H1 (cell line): ENCODE results near the gene MPC1. TPM values are rescaled to one million over a fixed set of nuclear protein-coding genes. Genes with fewer than 3 reads are reported as not detected.
A peak's percentile ranks its signal among the peaks of the same experiment; 100 is the strongest.

ENCODE experiments used
- CTCF ChIA-PET: fragments of 300-600 bp; sonication (Branson Sonifier 250); formaldehyde crosslinking; loops from one replicate; lab custom pipeline; 2021; ENCODE audit not compliant: partially characterized antibody; lab: Charles Lee
- POLR2A ChIA-PET: fragments of 300-600 bp; sonication (Branson Sonifier 250); formaldehyde crosslinking; loops from one replicate; lab custom pipeline; 2021; ENCODE audit warnings: inconsistent platforms; ENCODE audit not compliant: partially characterized antibody; lab: Charles Lee
- DNase-seq, 2 experiments: peaks; one replicate each; pipeline versions ENCODE4 v3.0.0 to v3.0.0-alpha.2; 2010 to 2022; ENCODE audit warnings: low spot score in 2 of 2, low read depth in 1 of 2, mixed read lengths in 1 of 2
- FAIRE-seq: peaks from 2 replicates; lab custom pipeline; 2011; peaks lifted over from hg19 to GRCh38; lab: Jason Lieb, UNC
- H2AFZ ChIP-seq: 2 replicates; pipeline ENCODE4 v1.8.1; 2012; ENCODE audit warnings: low read length, inconsistent platforms
- H2AK5ac ChIP-seq: 2 replicates; pipeline ENCODE4 v1.6.1; 2013; ENCODE audit warnings: low read depth, low read length
- H2BK120ac ChIP-seq: replicated peaks from 2 replicates; pipeline ENCODE3; 2013; ENCODE audit warnings: low read depth, low read length, inconsistent platforms
- H2BK12ac ChIP-seq: 2 replicates; pipeline ENCODE4 v1.6.1; 2013; ENCODE audit warnings: low read depth, low read length
- H2BK15ac ChIP-seq: 2 replicates; pipeline ENCODE4 v1.6.1; 2013; ENCODE audit warnings: low read length
- H2BK20ac ChIP-seq: 2 replicates; pipeline ENCODE4 v1.6.1; 2013; ENCODE audit warnings: low read length
- H2BK5ac ChIP-seq: 2 replicates; pipeline ENCODE4 v1.6.1; 2013; ENCODE audit warnings: low read depth, low read length
- H3K14ac ChIP-seq: 2 replicates; pipeline ENCODE4 v1.6.1; 2013; ENCODE audit warnings: inconsistent platforms; ENCODE audit not compliant: insufficient read length
- H3K18ac ChIP-seq: 2 replicates; pipeline ENCODE4 v1.6.1; 2013; ENCODE audit warnings: low read length; ENCODE audit errors: extremely low read depth
- H3K23ac ChIP-seq: 2 replicates; pipeline ENCODE4 v1.6.1; 2013; ENCODE audit warnings: inconsistent platforms; ENCODE audit not compliant: insufficient read length
- H3K23me2 ChIP-seq: 2 replicates; pipeline ENCODE4 v1.6.1; 2013; ENCODE audit warnings: low read depth, low read length
- H3K27ac ChIP-seq: 2 replicates; pipeline ENCODE4 v1.6.1; 2011; ENCODE audit warnings: low read depth, low read length, inconsistent platforms
- H3K27me3 ChIP-seq, 4 experiments: replicated peaks in 1 of 4; 1 replicate in 1 of 4; 2 replicates in 3 of 4; pipeline versions ENCODE4 v1.6.1 to v1.8.1; 2011 to 2013; ENCODE audit warnings: low read length in 3 of 4, mild to moderate bottlenecking in 3 of 4, inconsistent platforms in 2 of 4, mixed read lengths in 2 of 4, moderate library complexity in 1 of 4; ENCODE audit not compliant: control insufficient read depth in 3 of 4, insufficient read depth in 3 of 4; ENCODE audit errors: extremely low read depth in 1 of 4
- H3K36me3 ChIP-seq, 4 experiments: 2 replicates each; pipeline versions ENCODE4 v1.6.1 to v1.8.1; 2011 to 2013; ENCODE audit warnings: mild to moderate bottlenecking in 4 of 4, low read length in 3 of 4, moderate library complexity in 2 of 4, control low read depth in 1 of 4, inconsistent platforms in 1 of 4; ENCODE audit not compliant: insufficient read depth in 4 of 4, control insufficient read depth in 2 of 4
- H3K4ac ChIP-seq: replicated peaks from 2 replicates; pipeline ENCODE3; 2013; ENCODE audit warnings: low read length, low read depth, mixed read lengths, inconsistent platforms; ENCODE audit not compliant: insufficient read length
- H3K4me1 ChIP-seq, 4 experiments: replicated peaks in 1 of 4; 1 replicate in 1 of 4; 2 replicates in 3 of 4; pipeline versions ENCODE4 v1.6.1 to v1.8.1; 2011 to 2013; ENCODE audit warnings: low read length in 3 of 4, inconsistent platforms in 2 of 4, mixed read lengths in 1 of 4; ENCODE audit not compliant: insufficient read depth in 4 of 4, control insufficient read depth in 3 of 4
- H3K4me2 ChIP-seq, 2 experiments: 2 replicates each; pipeline versions ENCODE4 v1.6.1 to v1.8.1; 2011 to 2013; ENCODE audit warnings: low read depth in 2 of 2, low read length in 2 of 2, control low read depth in 1 of 2, inconsistent platforms in 1 of 2, mild to moderate bottlenecking in 1 of 2; ENCODE audit not compliant: insufficient read depth in 1 of 2
- H3K4me3 ChIP-seq, 4 experiments: fragments of 200-600, 300-600 bp in 1 of 4; sonication (generic), shearing (Covaris generic), sonication (Bioruptor Twin) in 1 of 4; 2 replicates each; pipeline versions ENCODE4 v1.5.1 to v1.8.1; 2011 to 2016; ENCODE audit warnings: low read length in 4 of 4, low read depth in 3 of 4, control low read depth in 2 of 4, inconsistent platforms in 2 of 4, mild to moderate bottlenecking in 2 of 4, mixed read lengths in 1 of 4, moderate library complexity in 1 of 4; ENCODE audit not compliant: insufficient read depth in 2 of 4; ENCODE audit errors: extremely low read depth in 1 of 4
- H3K56ac ChIP-seq: replicated peaks from 2 replicates; pipeline ENCODE3; 2013; ENCODE audit warnings: low read depth, mild to moderate bottlenecking, mixed read lengths, low read length, inconsistent platforms; ENCODE audit not compliant: insufficient read length
- H3K79me1 ChIP-seq: 2 replicates; pipeline ENCODE4 v1.6.1; 2013; ENCODE audit warnings: low read depth, low read length, control low read depth
- H3K79me2 ChIP-seq, 2 experiments: 2 replicates each; pipeline versions ENCODE4 v1.6.1 to v1.8.1; 2012 to 2013; ENCODE audit warnings: low read length in 2 of 2, mild to moderate bottlenecking in 2 of 2, inconsistent platforms in 1 of 2; ENCODE audit not compliant: insufficient read depth in 2 of 2, control insufficient read depth in 1 of 2
- H3K9ac ChIP-seq, 4 experiments: replicated peaks in 1 of 4; 1 replicate in 1 of 4; 2 replicates in 3 of 4; pipeline versions ENCODE4 v1.6.1 to v1.8.1; 2011 to 2013; ENCODE audit warnings: low read depth in 3 of 4, low read length in 3 of 4, control low read depth in 2 of 4, mild to moderate bottlenecking in 2 of 4, moderate library complexity in 2 of 4, inconsistent platforms in 1 of 4; ENCODE audit errors: extremely low read depth in 1 of 4
- H3K9me3 ChIP-seq, 2 experiments: 2 replicates each; pipeline versions ENCODE4 v1.6.1 to v1.8.1; 2012 to 2013; ENCODE audit warnings: mild to moderate bottlenecking in 2 of 2, moderate library complexity in 2 of 2, control low read depth in 1 of 2, inconsistent platforms in 1 of 2, low read depth in 1 of 2, low read length in 1 of 2, mixed read lengths in 1 of 2; ENCODE audit not compliant: insufficient read depth in 2 of 2
- H4K20me1 ChIP-seq, 2 experiments: replicated peaks in 1 of 2; 2 replicates each; pipeline versions ENCODE3 to v1.8.1; 2011 to 2013; ENCODE audit warnings: inconsistent platforms in 2 of 2, low read length in 2 of 2, mild to moderate bottlenecking in 1 of 2; ENCODE audit not compliant: insufficient read depth in 2 of 2, control insufficient read depth in 1 of 2
- H4K5ac ChIP-seq: 2 replicates; pipeline ENCODE4 v1.6.1; 2013; ENCODE audit warnings: low read length, low read depth, mixed read lengths, inconsistent platforms; ENCODE audit not compliant: insufficient read length
- H4K8ac ChIP-seq: 2 replicates; pipeline ENCODE4 v1.8.0; 2013; ENCODE audit warnings: mild to moderate bottlenecking, moderate library complexity, low read length, inconsistent platforms; ENCODE audit not compliant: insufficient read depth; ENCODE audit errors: extremely low read depth
- H4K91ac ChIP-seq: replicated peaks from 2 replicates; pipeline ENCODE3; 2013; ENCODE audit warnings: low read length, mixed read lengths, inconsistent platforms; ENCODE audit not compliant: insufficient read length
- ATF3 ChIP-seq: IDR thresholded peaks from 2 replicates; pipeline ENCODE4 v1.6.1; 2011; ENCODE audit warnings: low read depth, mild to moderate bottlenecking, low read length; ENCODE audit not compliant: insufficient read depth
- CBX5 ChIP-seq: fragments of 300-800, 300-1000 bp; sonication (generic); IDR thresholded peaks from 2 replicates; pipeline ENCODE4 v1.7.1; 2016; ENCODE audit warnings: antibody characterized with exemption, low read length, low read depth
- CBX8 ChIP-seq: fragments of 300-800, 300-1000 bp; sonication (generic); IDR thresholded peaks from 2 replicates; pipeline ENCODE4 v1.7.1; 2016; ENCODE audit warnings: low read depth, low read length, borderline replicate concordance
- CHD2 ChIP-seq: IDR thresholded peaks from 2 replicates; pipeline ENCODE4 v1.6.1; 2012; ENCODE audit warnings: low read length, improper control_type of control experiment
- CREB1 ChIP-seq: IDR thresholded peaks from 2 replicates; pipeline ENCODE4 v1.6.1; 2012; ENCODE audit warnings: inconsistent platforms
- GABPA ChIP-seq: IDR thresholded peaks from 2 replicates; pipeline ENCODE4 v1.6.1; 2011; ENCODE audit warnings: mild to moderate bottlenecking, low read length, moderate library complexity, borderline replicate concordance; ENCODE audit not compliant: insufficient read depth
- MAX ChIP-seq: IDR thresholded peaks from 2 replicates; pipeline ENCODE4 v1.6.1; 2012; ENCODE audit warnings: inconsistent platforms
- RBBP5 ChIP-seq: IDR thresholded peaks from 2 replicates; pipeline ENCODE4 v1.7.1; 2012; ENCODE audit warnings: low read depth, mild to moderate bottlenecking, inconsistent platforms, low read length, moderate library complexity, borderline replicate concordance
- RXRA ChIP-seq: IDR thresholded peaks from 2 replicates; pipeline ENCODE4 v1.6.1; 2011; ENCODE audit warnings: low read depth, mild to moderate bottlenecking, low read length, moderate library complexity; ENCODE audit not compliant: insufficient read depth
- SAP30 ChIP-seq: fragments of 300-600 bp; sonication (generic); IDR thresholded peaks from 2 replicates; pipeline ENCODE4 v1.7.1; 2012; ENCODE audit warnings: low read length, moderate library complexity, mild to moderate bottlenecking, inconsistent platforms; ENCODE audit not compliant: insufficient read depth, insufficient replicate concordance
- SP4 ChIP-seq: IDR thresholded peaks from 2 replicates; pipeline ENCODE4 v1.6.1; 2012; ENCODE audit warnings: low read length, inconsistent platforms
- WGBS, 2 experiments: shearing (Covaris generic) in 1 of 2; methylation state at CpG; one replicate each; pipeline versions ENCODE4 v1.1.6 to v1.1.7; 2013 to 2015; ENCODE audit warnings: low lambda C conversion rate in 2 of 2, mixed read lengths in 2 of 2, inconsistent platforms in 1 of 2, low coverage in 1 of 2, missing lambda C conversion rate in 1 of 2; ENCODE audit not compliant: insufficient replicate concordance in 2 of 2, insufficient coverage in 1 of 2, insufficient read length in 1 of 2; ENCODE audit errors: extremely low coverage in 1 of 2, missing lambda C conversion rate in 1 of 2; 5-methylcytosine and 5-hydroxymethylcytosine counted together
- polyA plus RNA-seq, 7 experiments: library from polyadenylated mRNA; depleted of rRNA in 3 of 7; stranded (reverse) in 5 of 7; unstranded in 2 of 7; fragments of >200 nt in 5 of 7; fragments of 200-250 nt in 2 of 7; gene quantifications; 1 replicate in 5 of 7; 2 replicates in 1 of 7; 4 replicates in 1 of 7; pipeline versions ENCODE4 v1.2.1 to v1.2.3, GENCODE V29; 2011 to 2013; ENCODE audit warnings: missing spikeins in 2 of 7, mixed read lengths in 2 of 7
- total RNA-seq: library from RNA; stranded (reverse); fragmentation: NEBNext Ultra II Directional; extraction: Animal tissue kit (Norgen Biotek cat#: 25700); gene quantifications from 2 replicates; pipeline ENCODE4 v1.2.1, GENCODE V29; 2021
- TF ChIP-seq, protein P1 (sequence below): IDR thresholded peaks from 2 replicates; pipeline ENCODE4 v1.6.1; 2012; ENCODE audit warnings: low read length, inconsistent platforms

Gene MPC1
- total and polyA plus RNA-seq, 2 of the 8 experiments (the other 6 are each of a cell fraction or from before 2014, with no cell fraction given) = 10.2 to 12.6 TPM

- Histone ChIP-seq H3K14ac (no peak overlapping the region), H4K5ac (no peak overlapping the region), H3K56ac (no peak overlapping the region), H3K79me2 (no peaks in the 10 kb centered on the region), H2BK120ac (no peak overlapping the region), H3K27ac (no peak overlapping the region), H3K23ac (no peak overlapping the region), H3K4me1 (peaks cover 0 to 4% (median 3%) of the 10 kb centered on the region in 4 experiments; a peak in 4 of 7 replicates), H3K18ac (no peak overlapping the region), H3K9me3 (no peaks in the 10 kb centered on the region), H2BK20ac (no peak overlapping the region), H3K9ac (no peak overlapping the region), H2BK5ac (no peak overlapping the region), H4K91ac (no peak overlapping the region), H3K4me2 (no peak overlapping the region), H3K36me3 (no peaks in the 10 kb centered on the region), H2BK12ac (no peak overlapping the region; the same call in 1 of the 2 replicates), H4K20me1 (no peaks in the 10 kb centered on the region), H4K8ac (0 out of 2 replicates have a peak overlapping the region, but pooled peaks have one; percentile 11), H3K4ac (no peak overlapping the region), H2AK5ac (no peak overlapping the region), H3K79me1 (no peaks in the 10 kb centered on the region), H3K4me3 (no peak overlapping the region), H3K23me2 (no peaks in the 10 kb centered on the region), H3K27me3 (0 out of 7 replicates have a peak, but pooled peaks cover 0 to 2% (median 0%) of the 10 kb centered on the region in 4 experiments), H2AFZ (no peak overlapping the region), H2BK15ac (no peak overlapping the region)
- ChIA-PET POLR2A (interaction anchor here (1.6 kb wide), 1 partner anchor 22 kb away, joined by 4 read pairs; no protein-coding TSS in a partner anchor), CTCF (no interaction called here)
- FAIRE-seq (no peak), DNase-seq (no peak)
- 85% methylated on average over 4 of the region's 4 CpGs; no CpG with 5 or more reads in 1 of the 2 experiments for WGBS, 2 experiments
- TF ChIP-seq, protein P1, sequence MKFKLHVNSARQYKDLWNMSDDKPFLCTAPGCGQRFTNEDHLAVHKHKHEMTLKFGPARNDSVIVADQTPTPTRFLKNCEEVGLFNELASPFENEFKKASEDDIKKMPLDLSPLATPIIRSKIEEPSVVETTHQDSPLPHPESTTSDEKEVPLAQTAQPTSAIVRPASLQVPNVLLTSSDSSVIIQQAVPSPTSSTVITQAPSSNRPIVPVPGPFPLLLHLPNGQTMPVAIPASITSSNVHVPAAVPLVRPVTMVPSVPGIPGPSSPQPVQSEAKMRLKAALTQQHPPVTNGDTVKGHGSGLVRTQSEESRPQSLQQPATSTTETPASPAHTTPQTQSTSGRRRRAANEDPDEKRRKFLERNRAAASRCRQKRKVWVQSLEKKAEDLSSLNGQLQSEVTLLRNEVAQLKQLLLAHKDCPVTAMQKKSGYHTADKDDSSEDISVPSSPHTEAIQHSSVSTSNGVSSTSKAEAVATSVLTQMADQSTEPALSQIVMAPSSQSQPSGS = no peak
- no peak for TF ChIP-seq CHD2
- no peak for TF ChIP-seq GABPA
- TF ChIP-seq ATF3 = no peak
- no peak for TF ChIP-seq MAX
- no peak for TF ChIP-seq CREB1
- no peak for TF ChIP-seq CBX8
- TF ChIP-seq RXRA = no peak
- TF ChIP-seq RBBP5 = no peak
- TF ChIP-seq SAP30 = no peak
- TF ChIP-seq SP4 = no peak
- no peak for TF ChIP-seq CBX5
Observed at GRCh38 chr6:166354143-166354542, 28.6 kb downstream of the MPC1 start.
